GM12864 (cell line): Measurements from ENCODE around the gene STAP2.
"Not testable (repeated sequence)": the region's sequence is repeated elsewhere in the genome, so short reads cannot be mapped to it uniquely, and the experiment has no call there.

Source experiments
- DNase-seq: peaks from one replicate; pipeline ENCODE4 v3.0.0-alpha.2; 2011; ENCODE audit warnings: low read depth
- H3K4me3 ChIP-seq: 2 replicates; pipeline ENCODE4 v1.5.1; 2011; ENCODE audit warnings: mild to moderate bottlenecking, low read depth, low read length, control low read depth
- TF ChIP-seq, protein P1 (sequence below): IDR thresholded peaks from 2 replicates; pipeline ENCODE4 v1.5.1; 2011; ENCODE audit warnings: low read depth, mild to moderate bottlenecking, moderate library complexity, low read length, control low read depth, inconsistent platforms; ENCODE audit errors: missing control alignments

STAP2 gene

GRCh38 chr19:4354282-4354681, 15.7 kb upstream of the STAP2 start:
- H3K4me3 ChIP-seq: no peak overlapping the region
- DNase-seq: no peak
- TF ChIP-seq, protein P1, sequence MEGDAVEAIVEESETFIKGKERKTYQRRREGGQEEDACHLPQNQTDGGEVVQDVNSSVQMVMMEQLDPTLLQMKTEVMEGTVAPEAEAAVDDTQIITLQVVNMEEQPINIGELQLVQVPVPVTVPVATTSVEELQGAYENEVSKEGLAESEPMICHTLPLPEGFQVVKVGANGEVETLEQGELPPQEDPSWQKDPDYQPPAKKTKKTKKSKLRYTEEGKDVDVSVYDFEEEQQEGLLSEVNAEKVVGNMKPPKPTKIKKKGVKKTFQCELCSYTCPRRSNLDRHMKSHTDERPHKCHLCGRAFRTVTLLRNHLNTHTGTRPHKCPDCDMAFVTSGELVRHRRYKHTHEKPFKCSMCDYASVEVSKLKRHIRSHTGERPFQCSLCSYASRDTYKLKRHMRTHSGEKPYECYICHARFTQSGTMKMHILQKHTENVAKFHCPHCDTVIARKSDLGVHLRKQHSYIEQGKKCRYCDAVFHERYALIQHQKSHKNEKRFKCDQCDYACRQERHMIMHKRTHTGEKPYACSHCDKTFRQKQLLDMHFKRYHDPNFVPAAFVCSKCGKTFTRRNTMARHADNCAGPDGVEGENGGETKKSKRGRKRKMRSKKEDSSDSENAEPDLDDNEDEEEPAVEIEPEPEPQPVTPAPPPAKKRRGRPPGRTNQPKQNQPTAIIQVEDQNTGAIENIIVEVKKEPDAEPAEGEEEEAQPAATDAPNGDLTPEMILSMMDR: no peak

DNA sequence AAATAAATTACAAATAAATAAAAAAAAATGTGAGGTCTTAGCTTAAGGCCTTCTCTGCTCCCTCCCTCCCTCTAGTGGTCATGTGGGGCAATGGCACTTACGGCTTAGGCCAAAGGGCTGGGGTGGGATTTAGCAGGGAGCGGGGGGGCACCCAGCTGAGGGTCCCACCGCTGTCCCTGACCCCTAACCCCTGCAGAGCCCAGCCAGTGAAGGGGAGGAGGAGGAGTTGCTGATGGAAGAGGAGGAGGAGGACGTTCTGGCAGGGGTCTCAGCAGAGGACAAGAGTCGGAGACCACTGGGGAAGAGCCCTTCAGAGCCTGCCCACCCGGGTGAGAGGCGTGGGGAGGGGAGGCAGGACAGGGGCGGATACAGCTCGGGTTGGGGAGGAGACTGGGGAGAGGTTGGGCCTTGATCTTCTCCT, 14.1 kb upstream of the STAP2 start:
- no peak overlapping the region for H3K4me3 ChIP-seq
- TF ChIP-seq, protein P1: peak; percentile 72
- no peak for DNase-seq

GRCh38 chr19:4350726-4351125, 12.1 kb upstream of the STAP2 start:
- DNase-seq: no peak
- TF ChIP-seq, protein P1: no peak
- no peak overlapping the region for H3K4me3 ChIP-seq

- no peak for DNase-seq
- TF ChIP-seq, protein P1: no peak
- H3K4me3 ChIP-seq: no peak overlapping the region
Observed at GRCh38 chr19:4350111-4350510, 11.5 kb upstream of the STAP2 start.

DNA sequence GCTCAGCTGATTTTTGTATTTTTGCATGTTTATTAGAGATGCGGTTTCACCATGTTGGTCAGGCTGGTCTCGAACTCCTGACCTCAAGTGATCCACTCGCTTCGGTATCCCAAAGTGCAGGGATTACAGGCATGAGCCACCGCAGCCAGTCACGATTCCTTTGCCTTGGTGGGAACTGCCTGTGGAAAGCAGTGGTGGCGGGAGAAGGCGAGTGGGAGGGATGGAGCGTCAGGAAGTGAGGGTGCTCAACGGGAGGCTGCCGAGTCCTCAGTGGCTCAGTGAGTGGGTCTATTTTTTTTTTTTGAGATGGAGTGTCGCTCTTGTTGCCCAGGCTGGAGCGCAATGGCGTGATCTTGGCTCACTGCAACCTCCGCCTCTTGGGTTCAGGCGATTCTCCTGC, 10.6 kb upstream of the STAP2 start:
- not testable (repeated sequence) for DNase-seq, H3K4me3 ChIP-seq

- no peak overlapping the region for H3K4me3 ChIP-seq
- TF ChIP-seq, protein P1: no peak
- no peak for DNase-seq
Observed at GRCh38 chr19:4347521-4347920, 8.9 kb upstream of the STAP2 start.

- TF ChIP-seq, protein P1: no peak
- H3K4me3 ChIP-seq: no peak overlapping the region
- DNase-seq: no peak
Observed at GRCh38 chr19:4346020-4346383, 7.4 kb upstream of the STAP2 start.
